ENCODE measurements around the gene OSER1.
A peak's percentile ranks its signal among the peaks of the same experiment; 100 is the strongest.

OSER1 gene

GRCh38 chr20:44208770-44209169, 1.8 kb downstream of the OSER1 start:
- 0 out of 2 replicates have a peak, but pooled peaks cover 4% of the 10 kb centered on the region for H4K20me1 ChIP-seq (ENCODE audit: insufficient read depth)
- peaks cover 57% of the 10 kb centered on the region for H3K4me1 ChIP-seq (ENCODE audit: low read depth, poor library complexity, severe bottlenecking)
- no peaks in the 10 kb centered on the region for H3K27me3 ChIP-seq (ENCODE audit: insufficient read depth, low read depth)
- H3K4me3 ChIP-seq (IDR thresholded peaks at IDR 0.05; ENCODE audit: insufficient read depth, low read depth, low read length): no peak overlapping the region
- no peak overlapping the region for H2AFZ ChIP-seq (ENCODE audit: low read depth)
- H3K9ac ChIP-seq: peak overlapping the region; percentile 92; the same call in 1 of the 2 replicates
- H3K27ac ChIP-seq: no peak overlapping the region
- no peaks in the 10 kb centered on the region for H3K36me3 ChIP-seq (ENCODE audit: insufficient read depth)
- peaks cover 52% of the 10 kb centered on the region for H3K79me2 ChIP-seq (ENCODE audit: insufficient read depth, low read depth)
- no peak for TF ChIP-seq CTCF (conservative IDR thresholded peaks at IDR 0.05; ENCODE audit: low read depth, low read length)
- H3K4me2 ChIP-seq: peak overlapping the region; percentile 91

- Histone ChIP-seq H3K27ac (no peak overlapping the region), H4K20me1 (ENCODE audit: insufficient read depth) (0 out of 2 replicates have a peak, but pooled peaks cover 4% of the 10 kb centered on the region), H3K36me3 (ENCODE audit: insufficient read depth) (no peaks in the 10 kb centered on the region), H3K4me3 (IDR thresholded peaks at IDR 0.05; ENCODE audit: insufficient read depth, low read depth, low read length) (no peak overlapping the region), H3K9ac (no peak overlapping the region; the same call in 1 of the 2 replicates), H3K79me2 (ENCODE audit: insufficient read depth, low read depth) (peaks cover 52% of the 10 kb centered on the region), H3K4me2 (peak overlapping the region; percentile 91), H3K4me1 (ENCODE audit: low read depth, poor library complexity, severe bottlenecking) (peaks cover 63% of the 10 kb centered on the region), H3K27me3 (ENCODE audit: insufficient read depth, low read depth) (no peaks in the 10 kb centered on the region), H2AFZ (ENCODE audit: low read depth) (no peak overlapping the region)
- TF ChIP-seq CTCF (conservative IDR thresholded peaks at IDR 0.05; ENCODE audit: low read depth, low read length): no peak
Observed at GRCh38 chr20:44208165-44208564, 2.4 kb downstream of the OSER1 start.

DNA sequence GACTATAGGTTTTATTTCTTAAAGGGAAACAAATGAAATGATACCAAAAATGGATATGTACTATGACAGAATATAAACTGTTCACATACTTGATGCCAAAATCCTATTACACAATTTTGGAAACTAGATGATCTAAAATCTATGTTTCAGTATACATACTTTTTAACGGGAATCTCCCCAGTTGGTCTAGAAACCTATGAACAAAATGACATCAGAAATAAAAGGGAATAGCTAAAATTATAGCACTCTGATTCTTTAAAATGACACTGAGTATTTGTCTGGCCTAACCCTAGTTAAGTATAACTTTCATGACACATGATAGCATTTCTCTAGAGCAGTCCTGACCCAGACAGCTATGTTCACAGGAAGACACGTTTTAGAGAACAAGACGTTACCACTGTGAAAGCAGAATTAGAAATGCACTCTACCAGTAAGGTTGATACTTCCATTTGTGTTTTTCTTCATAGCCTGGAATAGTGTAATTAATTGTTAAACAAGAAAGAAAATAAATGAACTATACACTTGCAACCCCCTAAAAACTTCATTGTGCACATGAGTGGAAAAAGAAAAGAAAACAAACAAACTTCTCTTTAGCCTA, 3.3 kb downstream of the OSER1 start:
- Histone ChIP-seq H3K79me2 (ENCODE audit: insufficient read depth, low read depth) (peaks cover 52% of the 10 kb centered on the region), H4K20me1 (ENCODE audit: insufficient read depth) (peaks cover 9% of the 10 kb centered on the region; the same call in 1 of the 2 replicates), H3K27ac (no peak overlapping the region), H3K4me2 (no peak overlapping the region), H3K4me1 (ENCODE audit: low read depth, poor library complexity, severe bottlenecking) (peaks cover 65% of the 10 kb centered on the region), H3K4me3 (IDR thresholded peaks at IDR 0.05; ENCODE audit: insufficient read depth, low read depth, low read length) (no peak overlapping the region), H3K27me3 (ENCODE audit: insufficient read depth, low read depth) (no peaks in the 10 kb centered on the region), H3K36me3 (ENCODE audit: insufficient read depth) (no peaks in the 10 kb centered on the region), H3K9ac (no peak overlapping the region), H2AFZ (ENCODE audit: low read depth) (no peak overlapping the region)
- TF ChIP-seq CTCF (conservative IDR thresholded peaks at IDR 0.05; ENCODE audit: low read depth, low read length): no peak

- Histone ChIP-seq H4K20me1 (ENCODE audit: insufficient read depth) (peaks cover 9% of the 10 kb centered on the region; the same call in 1 of the 2 replicates), H3K4me2 (no peak overlapping the region), H3K36me3 (ENCODE audit: insufficient read depth) (no peaks in the 10 kb centered on the region), H3K9ac (no peak overlapping the region), H3K79me2 (ENCODE audit: insufficient read depth, low read depth) (peaks cover 52% of the 10 kb centered on the region), H3K27me3 (ENCODE audit: insufficient read depth, low read depth) (no peaks in the 10 kb centered on the region), H3K27ac (no peak overlapping the region), H3K4me1 (ENCODE audit: low read depth, poor library complexity, severe bottlenecking) (peaks cover 69% of the 10 kb centered on the region), H2AFZ (ENCODE audit: low read depth) (no peak overlapping the region), H3K4me3 (IDR thresholded peaks at IDR 0.05; ENCODE audit: insufficient read depth, low read depth, low read length) (no peak overlapping the region)
- no peak for TF ChIP-seq CTCF (conservative IDR thresholded peaks at IDR 0.05; ENCODE audit: low read depth, low read length)
Observed at GRCh38 chr20:44206132-44206531, 4.4 kb downstream of the OSER1 start.
